ENCODE results near the gene POLR1A.

GRCh38 chr2:86048888-86049287 is 56.8 kb downstream of the POLR1A start:
- TF ChIP-seq POLR2AphosphoS5 (IDR thresholded peaks at IDR 0.05), result no peak
- TF ChIP-seq CTCF (IDR thresholded peaks at IDR 0.05), result no peak
